GM19468 (cell line): ENCODE results near the gene HDLBP.
"Not testable (repeated sequence)": the region's sequence is repeated elsewhere in the genome, so short reads cannot be mapped to it uniquely, and the experiment has no call there.

Source experiments
- ATAC-seq: cut with Tn5 transposase; IDR thresholded peaks from one replicate; pipeline ENCODE4 v1.9.1; 2021; ENCODE audit warnings: mild to moderate bottlenecking, moderate library complexity, moderate number of reproducible peaks; ENCODE audit not compliant: unreplicated experiment; ENCODE audit errors: extremely low read depth

HDLBP gene

DNA sequence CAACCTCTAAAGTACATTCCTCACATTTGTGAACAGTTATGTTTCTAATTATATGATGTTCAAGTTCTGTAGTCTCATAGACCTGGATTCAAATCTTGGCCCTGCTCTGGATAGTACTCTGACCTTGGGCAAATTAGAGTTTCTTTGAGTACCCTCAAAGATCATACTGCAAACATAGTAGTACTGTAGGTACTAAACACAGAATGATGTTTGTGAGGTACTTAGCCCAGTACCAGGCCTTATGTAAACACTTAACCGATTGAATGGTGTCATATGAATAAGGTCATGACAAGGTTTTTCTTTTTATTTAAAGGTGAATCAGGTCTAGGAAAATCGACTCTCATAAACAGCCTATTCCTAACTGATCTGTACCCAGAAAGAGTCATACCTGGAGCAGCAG, 19.3 kb upstream of the HDLBP start:
- no peak for ATAC-seq

DNA sequence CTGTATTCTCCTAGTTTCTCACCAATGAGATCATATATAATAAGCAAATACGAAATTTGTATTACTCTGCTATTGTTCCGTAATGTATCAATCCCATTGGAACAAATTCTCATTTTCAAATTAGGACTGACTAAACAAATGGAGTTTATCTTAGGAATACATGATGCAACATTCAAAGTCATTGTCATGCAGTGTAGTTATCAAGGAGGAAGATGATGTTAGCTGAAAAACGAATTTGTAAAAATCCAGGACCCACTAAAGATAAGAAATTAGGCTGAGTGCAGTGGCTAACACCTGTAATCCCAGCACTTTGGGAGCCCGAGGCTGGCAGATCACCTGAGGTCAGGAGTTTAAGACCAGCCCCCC, 15.1 kb upstream of the HDLBP start:
- no peak for ATAC-seq

DNA sequence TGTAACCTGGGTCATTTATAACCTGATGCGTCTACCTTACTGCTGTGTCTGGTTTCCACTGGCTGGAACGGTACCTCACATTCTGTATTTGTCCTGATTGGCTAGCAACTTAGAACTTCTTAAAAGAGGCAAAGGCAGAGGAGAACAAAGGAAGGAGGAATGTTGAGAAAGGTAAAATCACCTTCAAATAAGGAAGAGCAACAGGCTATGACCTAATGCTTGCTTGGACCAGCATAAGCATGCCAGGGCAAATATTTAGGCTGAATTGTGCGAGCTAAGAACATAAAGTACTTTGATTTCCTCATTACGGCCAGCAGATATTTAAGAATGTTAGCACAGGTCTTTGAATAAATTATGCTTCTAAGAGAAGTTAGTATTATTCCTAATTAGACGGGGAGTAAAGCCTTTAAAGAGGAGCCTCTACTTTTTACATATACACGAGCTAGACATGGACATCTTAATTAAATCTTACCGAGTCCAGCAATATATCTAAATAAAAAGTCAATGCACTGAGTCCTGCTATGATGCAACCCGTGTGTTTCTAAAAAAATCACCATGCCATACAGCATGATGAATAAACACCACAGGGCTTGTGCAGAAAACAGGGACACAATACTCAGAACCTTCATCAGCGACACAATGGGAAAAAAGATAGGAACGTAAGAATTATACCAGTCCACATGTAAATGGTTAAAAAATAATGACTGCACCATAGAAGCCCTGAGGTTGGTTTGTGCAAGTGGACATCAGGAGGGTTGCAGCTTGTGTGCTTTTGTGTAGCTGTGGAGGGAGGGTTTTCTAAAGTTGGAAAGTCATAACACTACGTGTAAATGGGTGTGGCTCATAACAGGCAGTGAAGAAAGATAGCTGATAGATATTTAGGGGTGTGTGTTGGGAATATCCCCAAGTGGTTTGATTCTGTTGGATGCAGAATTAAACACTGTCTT, 14.5 kb upstream of the HDLBP start:
- no peak for ATAC-seq

- no peak for ATAC-seq
Measured at GRCh38 chr2:241325257-241325656, 9.8 kb upstream of the HDLBP start.

DNA sequence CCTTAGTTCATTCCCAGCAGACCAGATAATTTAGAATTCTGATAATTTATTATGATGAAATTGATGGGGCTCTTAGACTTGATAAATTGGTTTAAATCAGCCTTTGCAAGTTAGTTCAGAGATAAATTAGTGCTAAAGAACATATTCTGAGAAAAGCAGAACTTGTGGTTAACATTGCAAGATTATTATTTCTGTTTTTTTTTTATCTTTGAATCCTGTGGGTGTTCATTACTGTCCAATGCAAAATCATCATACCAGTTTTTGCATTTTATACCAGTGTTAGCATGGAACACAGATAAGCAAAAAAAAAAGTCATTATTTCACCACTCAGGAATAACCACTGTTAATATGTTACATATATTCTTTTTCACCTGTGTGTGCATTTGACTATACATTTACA, 9.3 kb upstream of the HDLBP start:
- ATAC-seq, result no peak

DNA sequence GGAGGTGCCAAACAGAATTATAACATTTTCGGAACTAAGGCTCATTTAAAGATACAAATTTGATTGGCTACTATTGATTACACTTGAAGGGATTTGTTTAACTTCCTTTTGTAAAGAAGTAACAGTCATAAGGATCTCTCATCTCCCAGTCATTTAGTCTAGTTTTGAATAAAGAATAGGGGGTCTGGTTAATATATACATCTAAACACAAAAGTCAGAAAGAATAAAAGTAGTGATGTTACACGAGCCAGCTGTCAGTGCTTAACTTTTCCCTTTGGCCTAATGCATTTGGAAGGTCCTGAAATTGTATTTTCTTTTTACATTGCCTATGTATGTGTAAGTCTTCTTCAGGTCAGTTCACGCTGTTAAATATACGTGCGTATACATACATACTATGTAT, 8.3 kb upstream of the HDLBP start:
- no peak for ATAC-seq

GRCh38 chr2:241321886-241322285, 6.4 kb upstream of the HDLBP start:
- no peak for ATAC-seq

GRCh38 chr2:241321033-241321432, 5.6 kb upstream of the HDLBP start:
- ATAC-seq, result no peak

DNA sequence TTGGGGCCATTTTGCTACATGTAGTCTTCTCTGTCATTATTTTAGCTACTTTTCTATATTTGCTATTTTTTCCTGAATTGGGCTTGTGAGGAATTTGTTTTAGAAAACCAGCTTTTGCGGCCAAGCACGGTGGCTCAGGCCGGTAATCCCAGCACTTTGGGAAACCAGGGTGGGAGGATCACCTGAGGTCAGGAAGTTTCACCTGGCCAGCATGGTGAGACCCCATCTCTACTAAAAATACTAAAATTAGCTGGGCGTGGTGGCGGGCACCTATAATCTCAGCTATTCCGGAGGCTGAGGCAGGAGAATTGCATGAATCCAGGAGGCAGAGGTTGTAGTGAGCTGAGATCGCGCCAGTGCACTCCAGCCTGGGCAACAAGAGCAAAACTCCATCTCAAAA, 4.9 kb upstream of the HDLBP start:
- ATAC-seq, result no peak

DNA sequence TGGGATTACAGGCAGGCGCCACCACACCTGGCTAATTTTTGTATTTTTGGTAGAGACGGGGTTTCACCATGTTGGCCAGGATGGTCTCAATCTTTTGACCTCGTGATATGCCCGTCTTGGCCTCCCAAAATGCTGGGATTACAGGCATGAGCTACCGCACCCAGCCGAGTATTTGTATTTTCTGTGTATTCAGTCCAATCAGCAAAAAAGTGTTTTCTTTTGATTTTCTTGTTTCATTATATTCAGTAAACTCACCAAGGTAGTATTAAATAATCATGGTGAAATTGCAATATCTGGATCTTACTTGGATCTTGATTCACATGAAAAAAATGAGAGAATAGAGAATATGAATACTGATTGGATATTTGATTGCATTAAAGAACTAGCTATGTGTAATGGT, 3.4 kb upstream of the HDLBP start:
- not testable (repeated sequence) for ATAC-seq

DNA sequence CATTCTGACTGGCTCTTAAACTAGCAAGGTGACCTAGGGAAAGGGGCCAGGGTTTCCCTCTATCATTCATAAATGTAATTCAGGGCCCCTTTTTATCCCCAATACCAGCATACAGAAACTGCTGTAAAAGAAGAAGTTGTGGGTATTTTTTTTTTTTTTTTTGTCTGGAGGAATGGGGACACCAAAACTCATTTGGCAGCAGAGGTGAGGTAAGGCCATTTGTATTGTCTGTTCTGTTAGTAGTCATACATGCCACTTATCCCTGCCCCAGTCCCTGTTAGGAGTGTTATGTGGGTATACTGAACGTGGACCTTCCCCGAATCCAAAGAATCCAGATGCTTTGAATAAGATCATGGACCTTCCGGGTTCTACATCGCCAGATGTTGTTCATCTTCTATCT, 1.9 kb upstream of the HDLBP start:
- no peak for ATAC-seq

DNA sequence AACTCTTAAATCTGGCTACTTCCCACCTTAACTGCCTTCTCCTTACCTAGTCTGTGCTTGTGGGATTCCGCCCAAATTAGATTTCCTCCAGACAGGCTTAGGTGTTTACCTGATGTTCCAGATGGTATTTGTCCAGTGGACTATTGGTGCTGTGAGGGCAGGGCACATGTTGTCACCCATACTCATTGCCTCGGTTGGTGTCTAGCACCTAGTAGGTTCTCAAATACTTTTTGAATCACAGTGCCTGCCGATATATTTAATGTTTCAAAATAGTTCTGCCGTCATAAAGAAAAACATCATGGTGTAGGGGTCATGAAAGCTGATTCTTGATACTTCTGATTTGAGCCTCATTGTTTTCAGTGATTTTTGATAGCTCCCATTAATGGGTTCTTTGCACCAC, 1.4 kb upstream of the HDLBP start:
- ATAC-seq, result no peak

DNA sequence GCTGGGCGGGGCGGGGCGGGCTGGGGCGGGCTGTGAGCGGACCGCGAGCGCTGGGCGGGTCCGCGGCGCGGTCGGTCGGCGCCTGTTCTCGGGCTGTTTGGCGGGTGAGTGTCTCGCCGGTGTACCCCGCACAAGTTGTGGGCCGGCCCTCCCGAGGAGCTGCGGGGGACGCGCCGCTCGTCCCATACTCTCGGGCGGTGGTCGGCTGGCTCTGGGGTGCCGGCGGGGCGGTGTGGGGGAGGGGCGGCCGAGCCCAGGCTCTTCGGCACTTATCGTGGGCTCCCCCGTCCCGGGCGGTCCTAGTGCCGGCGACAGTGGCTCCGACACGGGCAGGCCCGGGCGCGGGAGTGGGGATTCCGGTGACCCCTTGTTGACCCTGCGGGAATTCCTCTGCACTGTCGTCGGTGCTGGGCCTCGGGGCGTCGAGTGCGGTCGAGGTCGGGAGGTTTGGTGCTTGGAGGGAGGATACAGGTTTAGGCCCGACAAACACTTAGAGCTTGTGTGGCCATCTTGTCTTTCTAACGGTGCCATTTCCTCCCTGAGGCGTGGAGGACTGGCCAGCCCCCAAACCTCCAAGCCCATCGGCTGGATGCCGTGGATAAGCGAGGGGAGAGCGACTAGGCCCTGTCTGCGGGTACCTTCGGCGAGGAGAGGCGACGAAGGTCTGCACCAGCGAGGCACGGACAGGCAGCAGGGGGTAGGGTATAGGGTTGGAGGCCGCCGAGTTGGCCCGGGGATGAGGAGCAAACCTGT, 583 bp upstream of the HDLBP start, which contains the start of gene SEPTIN2:
Gene SEPTIN2 (plus strand): TSS at position 47 of the 753 bp plus-strand sequence. CDS start 8,308 bp downstream, outside the sequence.
- ATAC-seq, result no peak

DNA sequence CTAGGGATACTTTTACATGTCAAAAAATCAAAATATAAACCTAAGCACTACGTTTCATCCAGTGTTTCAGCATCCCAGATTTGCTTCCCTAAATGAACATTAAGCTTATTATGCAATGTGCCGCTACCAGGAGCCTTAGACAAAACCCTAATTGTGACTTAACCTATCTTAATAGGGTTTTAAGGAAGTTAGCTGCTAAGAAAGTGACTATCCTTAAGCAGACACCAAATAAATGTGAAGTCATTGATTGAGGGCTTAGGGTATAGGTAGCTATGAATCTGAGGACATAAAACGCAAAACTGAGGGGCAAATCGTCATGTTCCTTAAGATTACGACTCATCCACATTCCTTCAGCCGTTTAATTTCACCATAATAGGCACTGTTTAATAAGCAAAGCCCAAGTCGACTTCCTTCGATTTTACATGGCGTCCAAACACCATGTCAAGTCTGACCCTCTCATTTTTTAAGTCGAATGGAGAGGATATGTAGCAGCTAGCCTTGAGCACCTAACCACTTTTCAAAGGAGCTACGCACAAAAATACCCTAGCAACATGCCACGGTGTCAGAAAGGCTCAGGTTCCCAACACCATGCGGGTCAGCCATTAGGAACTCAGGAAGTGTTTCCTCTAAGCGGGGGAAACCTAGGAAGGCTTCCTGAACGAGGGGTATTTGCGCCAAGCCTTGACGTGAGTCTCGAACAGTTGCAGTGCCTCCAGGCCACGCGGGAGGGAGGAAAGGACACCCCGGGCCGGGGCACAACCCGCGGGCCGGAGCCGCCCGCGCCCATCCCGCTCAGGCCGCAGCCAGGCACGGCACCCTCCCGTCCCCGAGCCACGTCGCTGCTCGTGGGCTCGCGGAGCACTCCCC, 1.0 kb downstream of the HDLBP start:
- no peak for ATAC-seq

DNA sequence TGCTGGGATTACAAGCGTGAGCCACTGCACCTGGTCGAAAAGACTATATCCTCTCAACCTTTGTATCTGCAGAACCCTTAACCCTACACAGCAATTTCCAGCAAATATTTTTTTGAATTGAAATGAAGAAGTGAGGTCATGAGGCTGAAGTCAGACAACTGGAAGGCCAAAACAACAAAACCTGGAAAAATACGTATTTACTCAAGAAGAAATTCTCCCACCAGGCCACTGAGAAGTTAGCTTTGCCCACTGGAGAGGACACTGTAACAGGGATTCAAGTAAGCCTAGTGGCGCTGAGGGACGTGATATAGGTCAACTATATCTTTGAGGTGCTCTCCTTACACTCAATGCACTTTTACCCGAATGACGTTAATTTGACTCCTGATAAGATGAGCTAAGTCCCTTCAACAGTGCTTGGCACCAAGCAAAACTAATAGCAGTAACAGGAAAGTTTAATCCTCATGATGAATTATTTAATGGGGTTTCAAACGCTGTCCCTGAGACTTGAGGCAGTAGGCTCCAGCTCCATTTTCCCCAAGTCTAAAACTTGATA, 1.9 kb downstream of the HDLBP start:
- no peak for ATAC-seq

DNA sequence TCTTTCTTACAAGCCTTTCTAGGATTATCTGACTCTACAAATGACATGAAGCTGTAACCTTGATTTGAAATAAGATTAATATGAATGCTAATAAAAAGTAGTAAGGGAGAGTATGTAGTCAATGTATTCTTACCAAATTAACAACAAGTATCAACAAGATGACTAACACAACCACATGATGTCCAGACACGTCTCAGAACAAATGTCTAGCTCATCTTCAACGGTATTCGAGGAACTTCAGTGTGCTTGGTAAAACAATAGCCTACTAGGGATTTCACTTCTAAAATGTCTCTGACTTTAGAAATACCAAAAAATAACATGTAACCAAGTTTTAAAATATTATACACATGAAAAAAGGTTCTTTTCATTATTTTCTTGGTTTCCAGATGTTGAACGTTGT, 3.4 kb downstream of the HDLBP start:
- ATAC-seq, result no peak

DNA sequence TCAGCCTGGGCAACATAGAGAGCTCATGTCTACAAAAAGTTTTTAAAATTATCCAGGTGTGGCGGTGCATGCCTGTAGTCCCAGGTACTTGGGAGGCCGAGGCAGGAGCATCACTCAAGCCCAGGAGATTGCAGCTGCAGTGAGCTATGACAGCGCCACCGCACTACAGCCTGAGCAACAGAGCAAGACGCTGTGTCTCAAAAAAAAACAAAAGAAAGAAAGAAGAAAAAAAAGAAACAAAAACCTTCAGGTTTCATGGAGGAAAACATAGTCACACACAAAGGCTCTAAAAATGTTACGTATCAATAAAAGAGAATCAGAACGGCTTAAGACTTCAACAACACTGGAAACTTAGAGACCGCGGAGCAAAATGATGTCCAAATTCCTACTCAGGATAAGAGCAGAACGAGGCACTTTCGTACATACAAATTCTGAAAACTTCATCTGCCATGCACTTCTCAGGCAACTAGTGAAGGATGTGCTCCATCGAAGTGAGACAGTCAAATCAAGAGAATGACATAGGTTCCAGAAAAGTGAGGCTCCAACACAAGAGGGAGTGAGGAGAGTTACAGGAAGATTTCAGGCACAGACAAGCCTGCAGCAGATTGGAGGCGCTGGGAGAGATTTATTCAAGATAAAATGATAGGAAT, 4.4 kb downstream of the HDLBP start:
- no peak for ATAC-seq

DNA sequence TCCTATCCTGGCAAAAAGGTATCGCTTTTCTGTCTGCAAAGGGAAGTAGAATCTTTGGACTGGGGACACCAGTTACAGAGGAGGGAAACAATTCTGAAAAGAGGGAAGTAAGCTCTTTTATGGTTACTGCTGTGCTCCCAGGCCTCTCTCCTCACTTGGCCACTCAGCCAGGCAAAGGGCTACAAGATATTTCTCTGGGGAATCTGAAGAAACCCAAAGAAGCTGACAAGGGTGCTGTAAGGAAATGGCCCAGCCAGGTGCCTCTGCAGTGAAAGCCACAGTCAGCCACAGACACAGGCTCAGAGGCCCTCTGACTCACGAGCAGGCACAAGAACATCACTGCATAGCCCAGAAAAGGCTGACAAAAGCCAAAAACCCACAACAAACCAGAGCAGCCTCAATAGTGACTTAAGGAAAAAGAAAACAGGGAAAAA, 5.8 kb downstream of the HDLBP start:
- ATAC-seq, result no peak

DNA sequence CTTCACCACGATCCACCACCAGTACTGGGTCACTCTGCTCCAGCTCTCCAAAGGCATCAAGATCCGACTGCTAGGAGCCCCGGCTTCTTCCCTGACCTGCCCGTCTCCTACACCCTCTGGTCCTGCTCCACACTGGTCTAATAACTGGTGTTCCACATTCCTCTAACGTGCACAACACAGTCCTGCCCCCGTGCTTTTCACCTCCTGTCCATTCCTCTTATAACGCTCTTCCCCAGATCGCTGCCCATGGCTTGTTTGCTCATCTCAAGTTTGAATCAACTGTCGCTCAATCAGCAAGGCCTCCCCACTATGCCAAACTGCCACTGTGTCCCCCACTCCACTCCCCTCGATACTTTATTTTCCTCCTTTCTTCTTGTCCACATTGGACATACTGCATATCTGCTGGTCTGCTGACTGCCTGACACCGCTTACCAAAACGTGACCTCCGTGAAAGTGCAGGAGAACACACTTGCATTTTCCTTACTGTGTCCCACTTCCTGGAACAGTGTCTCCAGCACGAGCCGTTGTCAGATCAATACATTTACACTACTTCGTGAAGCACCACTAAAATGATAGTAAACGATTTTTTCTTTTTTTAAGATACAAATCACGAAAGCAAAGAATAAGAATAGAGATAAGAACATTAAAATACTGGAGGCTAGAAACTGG, 6.5 kb downstream of the HDLBP start:
- ATAC-seq, result no peak
